ENCODE results near the gene DDX1.

DNA sequence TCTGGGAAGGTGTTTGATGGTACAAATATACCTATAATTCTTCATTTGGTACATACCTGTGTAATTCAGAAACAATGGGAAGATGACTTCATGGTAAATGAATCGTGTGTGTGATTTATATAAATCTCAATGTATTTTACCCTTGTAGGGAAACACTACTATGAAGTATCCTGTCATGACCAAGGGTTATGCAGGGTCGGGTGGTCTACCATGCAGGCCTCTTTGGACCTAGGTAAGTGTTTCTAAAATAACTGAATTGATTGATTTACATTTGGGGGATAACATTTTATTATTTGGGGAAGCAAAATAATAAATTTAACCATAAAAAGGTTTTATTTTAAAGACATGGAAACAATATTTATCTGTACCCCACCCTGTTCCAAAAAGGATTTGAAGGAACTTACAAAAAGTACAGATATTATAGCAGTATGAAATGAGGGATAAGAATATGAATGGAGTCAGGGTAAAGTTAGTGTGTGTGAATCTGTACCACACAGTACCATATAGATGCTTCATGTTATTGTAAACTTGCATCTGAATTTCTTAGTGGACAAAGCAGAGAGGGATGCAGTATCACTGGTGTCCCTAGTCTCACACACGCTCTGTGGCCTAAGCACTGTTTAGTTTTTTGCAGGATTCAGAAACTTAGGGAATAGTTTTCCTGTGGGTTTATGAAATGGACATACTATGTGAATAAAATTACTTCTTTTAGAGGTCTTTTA lies 11.5 kb downstream of the DDX1 start:
- TF ChIP-seq CTCF (IDR thresholded peaks at IDR 0.05) = no peak
- TF ChIP-seq POLR2AphosphoS5 (IDR thresholded peaks at IDR 0.05) = no peak
- no peak for TF ChIP-seq POLR2A (IDR thresholded peaks at IDR 0.05)
- TF ChIP-seq EP300 (IDR thresholded peaks at IDR 0.05) = no peak
